K562 (cell line): Measurements from ENCODE around the gene CAB39. TPM values are rescaled to one million over a fixed set of nuclear protein-coding genes. Genes with fewer than 3 reads are reported as not detected.
A peak's percentile ranks its signal among the peaks of the same experiment; 100 is the strongest.

Source experiments
- CREB1 ChIP-seq, 2 experiments: sonication (generic) in 1 of 2; formaldehyde crosslinking in 1 of 2; IDR thresholded peaks; 2 replicates each; pipeline versions ENCODE4 v1.6.1 to v1.8.0; 2012 to 2022; ENCODE audit warnings: inconsistent platforms in 1 of 2, mild to moderate bottlenecking in 1 of 2, missing genetic modification reagents in 1 of 2, moderate library complexity in 1 of 2
- ESRRB ChIP-seq: fragments of 250-450 bp; sonication (Bioruptor Pico); IDR thresholded peaks from 2 replicates; pipeline ENCODE4 v1.5.0; 2020; ENCODE audit warnings: mild to moderate bottlenecking, moderate library complexity, borderline replicate concordance
- HIVEP1 ChIP-seq: fragments of 250-450 bp; sonication (Bioruptor Pico); IDR thresholded peaks from 2 replicates; pipeline ENCODE4 v1.4.0; 2020; ENCODE audit warnings: mild to moderate bottlenecking
- IRF2 ChIP-seq: sonication (generic); formaldehyde crosslinking; IDR thresholded peaks from 2 replicates; pipeline ENCODE4 v1.8.1; 2022; ENCODE audit warnings: mild to moderate bottlenecking, missing genetic modification reagents
- KDM1A ChIP-seq, 2 experiments: fragments of 450-650 bp; IDR thresholded peaks; 2 replicates each; pipeline ENCODE4 v1.6.1; 2016; ENCODE audit warnings: mild to moderate bottlenecking in 2 of 2
- MECOM ChIP-seq: fragments of 250-450 bp; sonication (Bioruptor Pico); IDR thresholded peaks from 2 replicates; pipeline ENCODE4 v1.8.0; 2022; ENCODE audit warnings: inconsistent platforms
- RBM17 ChIP-seq: fragments of 200-400 bp; formaldehyde crosslinking; IDR thresholded peaks from 2 replicates; pipeline ENCODE4 v1.6.1; 2017; ENCODE audit warnings: low read depth, mild to moderate bottlenecking, low read length, borderline replicate concordance
- SAP30 ChIP-seq: fragments of 200-600 bp; sonication (generic); IDR thresholded peaks from 2 replicates; pipeline ENCODE4 v1.6.1; 2012; ENCODE audit warnings: borderline replicate concordance, low read depth, mild to moderate bottlenecking, moderate library complexity, low read length, control low read depth, inconsistent platforms; ENCODE audit not compliant: insufficient read depth, poor library complexity, severe bottlenecking
- TAF1 ChIP-seq: IDR thresholded peaks from 2 replicates; pipeline ENCODE4 v1.6.1; 2011; ENCODE audit warnings: mild to moderate bottlenecking, low read length, moderate library complexity; ENCODE audit not compliant: insufficient read depth, control insufficient read depth, severe bottlenecking; ENCODE audit errors: extremely low read depth
- TARDBP ChIP-seq: fragments of 450-650 bp; IDR thresholded peaks from 2 replicates; pipeline ENCODE4 v1.6.1; 2016
- TCFL5 ChIP-seq: fragments of 250-450 bp; sonication (Bioruptor Pico); conservative IDR thresholded peaks from 2 replicates; pipeline ENCODE4 v1.6.1; 2021; ENCODE audit warnings: mild to moderate bottlenecking, moderate library complexity, matching md5 sums
- ZBED1 ChIP-seq: IDR thresholded peaks from 2 replicates; pipeline ENCODE4 v1.6.1; 2014
- ZFX ChIP-seq: sonication (generic); formaldehyde crosslinking; IDR thresholded peaks from 2 replicates; pipeline ENCODE4 v1.8.0; 2022; ENCODE audit warnings: mild to moderate bottlenecking, missing genetic modification reagents, moderate library complexity
- ZKSCAN1 ChIP-seq: fragments of 150-350 bp; IDR thresholded peaks from 2 replicates; pipeline ENCODE4 v1.6.1; 2016; ENCODE audit warnings: low read depth, low read length
- ZNF431 ChIP-seq: sonication (generic); formaldehyde crosslinking; IDR thresholded peaks from 2 replicates; pipeline ENCODE4 v1.8.0; 2022; ENCODE audit warnings: mild to moderate bottlenecking, missing genetic modification reagents
- ZNF668 ChIP-seq: fragments of 250-450 bp; sonication (Bioruptor Pico); IDR thresholded peaks from 2 replicates; pipeline ENCODE4 v1.8.0; 2022; ENCODE audit warnings: mild to moderate bottlenecking, inconsistent platforms
- ZNF699 ChIP-seq: fragments of 250-450 bp; sonication (Bioruptor Pico); IDR thresholded peaks from 2 replicates; pipeline ENCODE4 v1.8.0; 2021; ENCODE audit warnings: mild to moderate bottlenecking, moderate library complexity; ENCODE audit not compliant: insufficient replicate concordance
- ZNF77 ChIP-seq: fragments of 250-450 bp; sonication (Bioruptor Pico); IDR thresholded peaks from 2 replicates; pipeline ENCODE4 v1.5.0; 2020
- polyA plus RNA-seq, 8 experiments: library from polyadenylated mRNA; depleted of rRNA in 4 of 8; stranded (reverse) in 5 of 8; unstranded in 3 of 8; fragments of >200 nt; fragmentation: Nextera tagmentation in 2 of 8; fragmentation: Illumina TruSeq in 1 of 8; extraction: Ambion mirVana in 2 of 8; extraction: Trizol in 1 of 8; gene quantifications; 2 replicates each; pipeline versions ENCODE4 v1.2.1 to v1.2.3, GENCODE V29; 2011 to 2014; ENCODE audit warnings: inconsistent platforms in 1 of 8, missing spikeins in 1 of 8
- total RNA-seq, 7 experiments: library from RNA; depleted of rRNA in 6 of 7; stranded (reverse); fragments of >200 nt in 6 of 7; fragmentation: Illumina TruSeq in 2 of 7; extraction: Trizol in 2 of 7; gene quantifications; 2 replicates each; pipeline versions ENCODE4 v1.2.1 to v1.2.3, GENCODE V29; 2011 to 2021; ENCODE audit warnings: low replicate concordance in 1 of 7
- TF ChIP-seq, protein P1 (sequence below): fragments of 250-450 bp; sonication (Bioruptor Pico); IDR thresholded peaks from 2 replicates; pipeline ENCODE4 v1.5.0; 2021
- TF ChIP-seq, protein P2 (sequence below): fragments of 250-450 bp; sonication (Bioruptor Pico); IDR thresholded peaks from 2 replicates; pipeline ENCODE4 v1.6.1; 2021; ENCODE audit warnings: mild to moderate bottlenecking
- TF ChIP-seq, protein P3 (sequence below): fragments of 450-650 bp; conservative IDR thresholded peaks from 2 replicates; pipeline ENCODE4 v1.6.1; 2016; ENCODE audit warnings: missing genetic modification characterization, low read depth, mild to moderate bottlenecking, control low read depth, missing compliant biosample characterization
- TF ChIP-seq, protein P4 (sequence below): fragments of 450-650 bp; formaldehyde crosslinking; IDR thresholded peaks from 2 replicates; pipeline ENCODE4 v1.4.0; 2020; ENCODE audit warnings: mild to moderate bottlenecking, moderate library complexity
- TF ChIP-seq, protein P5 (sequence below): sonication (generic); formaldehyde crosslinking; IDR thresholded peaks from 2 replicates; pipeline ENCODE4 v1.8.0; 2022; ENCODE audit warnings: mild to moderate bottlenecking, missing genetic modification reagents

The CAB39 gene
- total and polyA plus RNA-seq, 9 of the 15 experiments (the other 6 are each of a cell fraction or from before 2014, with no cell fraction given): 27.2 to 94.4 (median 70.1) TPM

DNA sequence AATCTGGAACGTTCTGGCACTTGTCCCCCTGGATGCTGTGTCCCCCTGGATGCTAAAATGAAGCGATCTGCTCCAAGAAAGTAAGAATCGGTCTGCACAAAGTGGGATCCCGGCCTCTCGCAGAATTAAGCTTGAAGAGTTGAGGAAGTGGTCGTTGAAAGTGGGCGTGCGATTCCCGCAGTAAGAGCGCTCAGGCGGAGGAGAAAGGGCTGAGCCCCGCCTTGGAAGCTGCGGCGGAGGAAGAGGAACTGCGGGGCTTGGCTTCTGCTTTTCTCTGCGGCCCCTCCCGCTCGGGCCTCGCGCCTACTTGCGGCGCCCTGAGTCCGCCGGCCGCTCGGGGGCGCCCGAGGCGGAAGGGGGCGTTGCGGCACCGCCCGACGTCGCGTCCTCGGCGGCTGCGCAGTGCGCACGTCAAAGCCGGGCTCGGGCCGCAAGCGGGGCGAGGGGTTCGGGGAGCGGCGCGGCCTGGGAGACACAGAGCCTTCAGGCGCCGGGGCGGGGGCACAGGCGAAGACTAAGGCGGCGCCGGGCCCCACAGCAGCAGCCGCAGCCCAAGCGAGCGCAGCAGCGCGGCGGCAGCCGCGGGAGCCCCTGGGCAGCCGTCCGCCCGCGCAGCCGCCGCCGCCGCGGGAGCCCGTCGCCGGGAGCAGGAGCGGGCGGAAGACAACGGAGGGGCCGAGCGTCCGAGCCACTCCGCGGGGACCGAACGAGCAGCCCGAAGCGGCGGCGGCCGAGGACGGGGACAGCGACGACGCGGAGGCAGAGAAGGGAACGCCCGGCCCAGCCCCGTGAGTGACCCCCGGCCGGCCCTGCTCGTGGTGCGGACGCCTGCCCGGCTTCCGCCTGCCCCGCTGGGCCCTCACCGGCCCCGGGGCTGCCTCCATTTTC is at the start of gene CAB39 (continued):
- no peak; the same call in 1 of the 2 replicates for TF ChIP-seq ZFX (CRISPR knock-in tag)
- no peak for TF ChIP-seq ZNF431
- TF ChIP-seq TCFL5 (CRISPR knock-in tag): no peak
- no peak for TF ChIP-seq IRF2 (CRISPR knock-in tag)
- no peak for TF ChIP-seq ZNF699 (CRISPR knock-in tag)
- no peak for TF ChIP-seq SAP30
- TF ChIP-seq ZKSCAN1: peak; percentile 23; the same call in 1 of the 2 replicates
- TF ChIP-seq, protein P1, sequence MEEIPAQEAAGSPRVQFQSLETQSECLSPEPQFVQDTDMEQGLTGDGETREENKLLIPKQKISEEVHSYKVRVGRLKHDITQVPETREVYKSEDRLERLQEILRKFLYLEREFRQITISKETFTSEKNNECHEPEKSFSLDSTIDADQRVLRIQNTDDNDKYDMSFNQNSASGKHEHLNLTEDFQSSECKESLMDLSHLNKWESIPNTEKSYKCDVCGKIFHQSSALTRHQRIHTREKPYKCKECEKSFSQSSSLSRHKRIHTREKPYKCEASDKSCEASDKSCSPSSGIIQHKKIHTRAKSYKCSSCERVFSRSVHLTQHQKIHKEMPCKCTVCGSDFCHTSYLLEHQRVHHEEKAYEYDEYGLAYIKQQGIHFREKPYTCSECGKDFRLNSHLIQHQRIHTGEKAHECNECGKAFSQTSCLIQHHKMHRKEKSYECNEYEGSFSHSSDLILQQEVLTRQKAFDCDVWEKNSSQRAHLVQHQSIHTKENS (CRISPR knock-in tag): no peak
- no peak for TF ChIP-seq ESRRB (CRISPR knock-in tag)
- TF ChIP-seq TARDBP: 0 out of 2 replicates have a peak, but pooled peaks have one; percentile 72
- TF ChIP-seq ZBED1: 0 out of 2 replicates have a peak, but pooled peaks have one; percentile 23
- TF ChIP-seq ZNF668 (CRISPR knock-in tag): no peak
- TF ChIP-seq, protein P2, sequence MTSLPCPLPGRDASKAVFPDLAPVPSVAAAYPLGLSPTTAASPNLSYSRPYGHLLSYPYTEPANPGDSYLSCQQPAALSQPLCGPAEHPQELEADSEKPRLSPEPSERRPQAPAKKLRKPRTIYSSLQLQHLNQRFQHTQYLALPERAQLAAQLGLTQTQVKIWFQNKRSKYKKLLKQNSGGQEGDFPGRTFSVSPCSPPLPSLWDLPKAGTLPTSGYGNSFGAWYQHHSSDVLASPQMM (CRISPR knock-in tag): no peak
- no peak for TF ChIP-seq RBM17
- no peak for TF ChIP-seq ZNF77 (CRISPR knock-in tag)
- TF ChIP-seq CREB1 (IDR thresholded peaks at IDR 0.05): peak; percentile 64; the same call in 1 of the 2 replicates
- TF ChIP-seq CREB1 (CRISPR knock-in tag; IDR thresholded peaks at IDR 0.05): no peak; the same call in 1 of the 2 replicates
- TF ChIP-seq KDM1A (IDR thresholded peaks at IDR 0.05): no peak
- TF ChIP-seq HIVEP1: no peak
- TF ChIP-seq, protein P3, sequence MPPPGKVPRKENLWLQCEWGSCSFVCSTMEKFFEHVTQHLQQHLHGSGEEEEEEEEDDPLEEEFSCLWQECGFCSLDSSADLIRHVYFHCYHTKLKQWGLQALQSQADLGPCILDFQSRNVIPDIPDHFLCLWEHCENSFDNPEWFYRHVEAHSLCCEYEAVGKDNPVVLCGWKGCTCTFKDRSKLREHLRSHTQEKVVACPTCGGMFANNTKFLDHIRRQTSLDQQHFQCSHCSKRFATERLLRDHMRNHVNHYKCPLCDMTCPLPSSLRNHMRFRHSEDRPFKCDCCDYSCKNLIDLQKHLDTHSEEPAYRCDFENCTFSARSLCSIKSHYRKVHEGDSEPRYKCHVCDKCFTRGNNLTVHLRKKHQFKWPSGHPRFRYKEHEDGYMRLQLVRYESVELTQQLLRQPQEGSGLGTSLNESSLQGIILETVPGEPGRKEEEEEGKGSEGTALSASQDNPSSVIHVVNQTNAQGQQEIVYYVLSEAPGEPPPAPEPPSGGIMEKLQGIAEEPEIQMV (tag): no peak
- TF ChIP-seq, protein P4, sequence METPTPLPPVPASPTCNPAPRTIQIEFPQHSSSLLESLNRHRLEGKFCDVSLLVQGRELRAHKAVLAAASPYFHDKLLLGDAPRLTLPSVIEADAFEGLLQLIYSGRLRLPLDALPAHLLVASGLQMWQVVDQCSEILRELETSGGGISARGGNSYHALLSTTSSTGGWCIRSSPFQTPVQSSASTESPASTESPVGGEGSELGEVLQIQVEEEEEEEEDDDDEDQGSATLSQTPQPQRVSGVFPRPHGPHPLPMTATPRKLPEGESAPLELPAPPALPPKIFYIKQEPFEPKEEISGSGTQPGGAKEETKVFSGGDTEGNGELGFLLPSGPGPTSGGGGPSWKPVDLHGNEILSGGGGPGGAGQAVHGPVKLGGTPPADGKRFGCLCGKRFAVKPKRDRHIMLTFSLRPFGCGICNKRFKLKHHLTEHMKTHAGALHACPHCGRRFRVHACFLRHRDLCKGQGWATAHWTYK (CRISPR knock-in tag): no peak
- TF ChIP-seq, protein P5, sequence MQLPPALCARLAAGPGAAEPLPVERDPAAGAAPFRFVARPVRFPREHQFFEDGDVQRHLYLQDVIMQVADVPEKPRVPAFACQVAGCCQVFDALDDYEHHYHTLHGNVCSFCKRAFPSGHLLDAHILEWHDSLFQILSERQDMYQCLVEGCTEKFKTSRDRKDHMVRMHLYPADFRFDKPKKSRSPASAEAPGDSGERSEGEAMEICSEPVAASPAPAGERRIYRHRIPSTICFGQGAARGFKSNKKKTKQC (CRISPR knock-in tag): no peak
- no peak for TF ChIP-seq MECOM (CRISPR knock-in tag)
- TF ChIP-seq TAF1: peak; percentile 92
